ENCODE data around the gene AOPEP.
A peak's percentile ranks its signal among the peaks of the same experiment; 100 is the strongest.

Gene AOPEP

GRCh38 chr9:95127249-95128176 lies 401.0 kb downstream of the AOPEP start:
- intact Hi-C loops (cut with DNase I; ENCODE audit: low total_unique reads): loop anchor here (5.0 kb wide), 1 partner anchor 345 kb away; no protein-coding TSS in a partner anchor
- Histone ChIP-seq H3K4me1 (peaks cover 0 to 38% (median 14%) of the 10 kb centered on the region in 4 donors), H3K27ac (peak overlapping the region; percentile 63 to 70), H3K36me3 (no peaks in the 10 kb centered on the region), H3K4me3 (peak overlapping the region; percentile 43 to 51), H3K9me3 (no peaks in the 10 kb centered on the region), H3K27me3 (no peaks in the 10 kb centered on the region)
- peak; percentile 95 to 98 for TF ChIP-seq CTCF (IDR thresholded peaks at IDR 0.05)
- DNase-seq: peak; percentile 92

GRCh38 chr9:95128177-95128524 lies 401.7 kb downstream of the AOPEP start:
- peaks cover 0 to 38% (median 14%) of the 10 kb centered on the region in 4 donors for H3K4me1 ChIP-seq
- H3K27me3 ChIP-seq: no peaks in the 10 kb centered on the region
- no peak overlapping the region for H3K27ac ChIP-seq
- intact Hi-C loops (cut with DNase I; ENCODE audit: low total_unique reads): loop anchor here (5.0 kb wide), 1 partner anchor 346 kb away; no protein-coding TSS in a partner anchor
- no peaks in the 10 kb centered on the region for H3K36me3 ChIP-seq
- H3K4me3 ChIP-seq: no peak overlapping the region
- no peak for DNase-seq
- TF ChIP-seq CTCF (IDR thresholded peaks at IDR 0.05): no peak
- no peaks in the 10 kb centered on the region for H3K9me3 ChIP-seq

- no peaks in the 10 kb centered on the region for H3K27me3 ChIP-seq
- no peak for DNase-seq
- peaks cover 0 to 36% (median 14%) of the 10 kb centered on the region in 4 donors for H3K4me1 ChIP-seq
- no peaks in the 10 kb centered on the region for H3K36me3 ChIP-seq
- intact Hi-C loops (cut with DNase I; ENCODE audit: low total_unique reads): loop anchor here (5.0 kb wide), 2 partner anchors 347 to 447 kb away; no protein-coding TSS in a partner anchor
- no peak overlapping the region for H3K4me3 ChIP-seq
- no peak for TF ChIP-seq CTCF (IDR thresholded peaks at IDR 0.05)
- no peak overlapping the region for H3K27ac ChIP-seq
- no peaks in the 10 kb centered on the region for H3K9me3 ChIP-seq
These were observed 403.2 kb downstream of the AOPEP start for GRCh38 chr9:95129476-95130291.

GRCh38 chr9:95130484-95130883 lies 404.0 kb downstream of the AOPEP start:
- peaks cover 0 to 29% (median 13%) of the 10 kb centered on the region in 4 donors for H3K4me1 ChIP-seq
- no peak overlapping the region for H3K27ac ChIP-seq
- intact Hi-C loops (cut with DNase I; ENCODE audit: low total_unique reads): loop anchor here (5.0 kb wide), 1 partner anchor 448 kb away; no protein-coding TSS in a partner anchor

More at GRCh38 chr9:95130484-95130883, 404.0 kb downstream of the AOPEP start:
- no peak for DNase-seq
- no peak for TF ChIP-seq CTCF (IDR thresholded peaks at IDR 0.05)
- H3K27me3 ChIP-seq: no peaks in the 10 kb centered on the region
- H3K4me3 ChIP-seq: no peak overlapping the region
- H3K36me3 ChIP-seq: no peaks in the 10 kb centered on the region
- no peaks in the 10 kb centered on the region for H3K9me3 ChIP-seq

All from tibial artery (tissue), 4 donors.